Upper lobe of left lung (tissue), 4 donors: ENCODE data around the gene LRRC3.

ENCODE experiments used
- CTCF ChIP-seq, 6 experiments: fragments of 450-650 bp in 4 of 6; fragments of 200-600 bp in 2 of 6; sonication (generic) in 2 of 6; IDR thresholded peaks; one replicate each; pipeline ENCODE4 v1.5.1; 2016 to 2019; ENCODE audit warnings: antibody characterized with exemption in 6 of 6
- EP300 ChIP-seq, 4 donors: sonication (generic); formaldehyde crosslinking; IDR thresholded peaks; one replicate each; pipeline ENCODE4 v1.5.1; 2017; ENCODE audit warnings: antibody characterized with exemption in 4 of 4, control low read depth in 2 of 4
- POLR2A ChIP-seq, 4 donors: fragments of 450-650 bp; IDR thresholded peaks; one replicate each; pipeline ENCODE4 v1.5.1; 2016 to 2017; ENCODE audit warnings: antibody characterized with exemption in 4 of 4, mild to moderate bottlenecking in 2 of 4
- POLR2AphosphoS5 ChIP-seq, 2 donors: sonication (generic); formaldehyde crosslinking; IDR thresholded peaks; one replicate each; pipeline ENCODE4 v1.5.1; 2017; ENCODE audit warnings: antibody characterized with exemption in 2 of 2

DNA sequence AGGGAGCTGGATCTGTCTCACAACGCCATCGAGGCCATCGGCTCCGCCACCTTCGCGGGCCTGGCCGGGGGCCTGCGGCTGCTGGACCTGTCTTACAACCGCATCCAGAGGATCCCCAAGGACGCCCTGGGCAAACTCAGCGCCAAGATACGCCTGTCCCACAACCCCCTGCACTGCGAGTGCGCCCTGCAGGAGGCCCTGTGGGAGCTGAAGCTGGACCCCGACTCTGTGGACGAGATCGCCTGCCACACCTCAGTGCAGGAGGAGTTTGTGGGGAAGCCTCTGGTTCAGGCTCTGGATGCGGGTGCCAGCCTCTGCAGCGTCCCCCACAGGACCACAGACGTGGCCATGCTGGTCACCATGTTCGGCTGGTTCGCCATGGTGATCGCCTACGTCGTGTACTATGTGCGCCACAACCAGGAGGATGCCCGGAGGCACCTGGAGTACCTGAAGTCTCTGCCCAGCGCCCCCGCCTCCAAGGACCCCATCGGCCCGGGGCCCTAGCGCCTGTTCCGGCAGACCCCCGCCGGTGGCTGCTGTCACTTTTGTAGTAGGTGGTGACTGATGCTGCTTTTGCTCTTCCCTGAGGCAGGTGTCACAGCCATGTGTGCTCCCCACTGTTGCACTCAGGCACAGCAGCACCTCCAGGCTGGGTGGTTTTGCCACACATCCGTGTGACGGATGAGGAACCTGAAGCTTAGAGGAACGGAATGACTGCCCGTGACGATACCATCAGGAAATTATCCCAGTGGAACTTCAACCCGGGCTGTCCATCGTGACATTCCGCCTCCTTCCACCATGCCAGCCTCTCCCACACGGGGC lies 1.8 kb downstream of the LRRC3 start:
- TF ChIP-seq POLR2AphosphoS5 (IDR thresholded peaks at IDR 0.05) (no peak), CTCF (IDR thresholded peaks at IDR 0.05) (no peak), POLR2A (IDR thresholded peaks at IDR 0.05) (no peak), EP300 (IDR thresholded peaks at IDR 0.05) (no peak)
